Myocyte (in vitro differentiated cells): ENCODE data around the gene MAGEA6. TPM values are rescaled to one million over a fixed set of nuclear protein-coding genes. Genes with fewer than 3 reads are reported as not detected.
"Not testable (repeated sequence)": the region's sequence is repeated elsewhere in the genome, so short reads cannot be mapped to it uniquely, and the experiment has no call there.

Experiments
- DNase-seq: peaks from one replicate; pipeline ENCODE4 v3.0.0-alpha.2; 2012; ENCODE audit warnings: low read depth
- total RNA-seq: library from RNA; depleted of rRNA; stranded (reverse); fragments of >200 nt; gene quantifications from 2 replicates; pipeline ENCODE4 v1.2.3, GENCODE V29; 2014

Gene MAGEA6
- total RNA-seq, 1 donor from 2014 or later = not detected

- DNase-seq = not testable (repeated sequence)
Observed at GRCh38 chrX:152734143-152734858, 35.2 kb downstream of the MAGEA6 start.

DNA sequence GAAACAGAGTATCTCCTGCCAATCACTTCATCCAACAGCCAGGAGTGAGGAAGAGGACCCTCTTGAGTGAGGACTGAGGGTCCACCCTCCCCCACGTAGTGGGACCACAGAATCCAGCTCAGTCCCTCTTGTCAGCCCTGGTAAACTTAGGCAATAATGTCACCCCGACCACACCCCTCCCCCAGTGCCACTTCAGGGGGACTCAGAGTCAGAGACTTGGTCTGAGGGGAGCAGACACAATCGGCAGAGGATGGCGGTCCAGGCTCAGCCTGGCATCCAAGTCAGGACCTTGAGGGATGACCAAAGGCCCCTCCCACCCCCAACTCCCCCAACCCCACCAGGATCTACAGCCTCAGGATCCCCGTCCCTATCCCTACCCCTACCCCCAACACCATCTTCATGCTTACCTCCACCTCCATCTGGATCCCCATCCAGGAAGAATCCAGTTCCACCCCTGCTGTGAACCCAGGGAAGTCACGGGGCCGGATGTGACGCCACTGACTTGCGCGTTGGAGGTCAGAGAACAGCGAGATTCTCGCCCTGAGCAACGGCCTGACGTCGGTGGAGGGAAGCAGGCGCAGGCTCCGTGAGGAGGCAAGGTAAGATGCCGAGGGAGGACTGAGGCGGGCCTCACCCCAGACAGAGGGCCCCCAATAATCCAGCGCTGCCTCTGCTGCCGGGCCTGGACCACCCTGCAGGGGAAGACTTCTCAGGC lies 36.1 kb downstream of the MAGEA6 start, which contains the start of the genes CSAG1 and MAGEA12:
CSAG1 (minus strand) TSS at position 461 of the 715 bp plus-strand sequence. CDS start 1,261 bp downstream, outside the sequence.
MAGEA12 (plus strand) TSS at position 497 of the 715 bp plus-strand sequence. CDS start 2,405 bp downstream, outside the sequence.
- no peak for DNase-seq

DNA sequence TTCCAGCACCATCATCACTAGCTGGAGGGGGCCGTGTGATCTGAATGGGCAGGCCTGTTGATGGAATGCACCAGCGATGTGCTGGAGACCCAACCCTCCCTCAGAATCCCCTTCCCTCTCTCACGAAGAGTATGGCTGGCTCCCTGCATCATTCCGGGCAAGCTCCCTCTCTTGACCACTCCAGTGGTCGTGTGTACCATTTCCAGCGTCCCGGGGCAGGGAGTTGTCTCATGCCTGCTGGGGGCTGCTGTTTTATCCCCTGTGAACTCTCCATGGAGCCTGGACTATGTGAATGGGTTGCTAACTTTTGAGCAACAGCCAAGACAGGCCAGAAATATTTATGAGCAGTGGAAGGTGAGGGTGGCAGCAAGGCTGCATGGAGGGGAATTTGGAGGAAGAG lies 44.1 kb downstream of the MAGEA6 start:
- no peak for DNase-seq

Other genes with a start within 250 kb of the MAGEA6 start
- not detected in 2 replicates for gene GABRQ, start 131.8 kb downstream of the MAGEA6 start, total RNA-seq
- not detected in 2 replicates for gene MAGEA3, start 70.9 kb downstream of the MAGEA6 start, total RNA-seq
- gene CSAG2, start 60.4 kb downstream of the MAGEA6 start, total RNA-seq = not detected in 2 replicates
- not detected in 2 replicates for gene MAGEA2B, start 55.1 kb downstream of the MAGEA6 start, total RNA-seq
- not detected in 2 replicates for gene CSAG1, start 36.0 kb downstream of the MAGEA6 start, total RNA-seq
- gene MAGEA12, start 35.9 kb downstream of the MAGEA6 start, total RNA-seq = not detected in 2 replicates
- gene MAGEA2, start 15.8 kb downstream of the MAGEA6 start, total RNA-seq = not detected in 2 replicates
- gene CSAG3, start 10.5 kb downstream of the MAGEA6 start, total RNA-seq = not detected in 2 replicates
- 45.4 and 56.8 TPM in 2 replicates for gene CETN2, start 61.1 kb upstream of the MAGEA6 start, total RNA-seq
- gene NSDHL, start 61.4 kb upstream of the MAGEA6 start, total RNA-seq = 16.1 and 28.2 TPM in 2 replicates
- gene ZNF185, start 128.4 kb upstream of the MAGEA6 start, total RNA-seq = 0.47 and 0.83 TPM in 2 replicates
- not detected in 2 replicates for gene PNMA5, start 224.4 kb upstream of the MAGEA6 start, total RNA-seq